Measurements from ENCODE around the gene SCN5A. TPM values are rescaled to one million over a fixed set of nuclear protein-coding genes. Genes with fewer than 3 reads are reported as not detected.
A peak's percentile ranks its signal among the peaks of the same experiment; 100 is the strongest.

The SCN5A gene
- total and polyA plus RNA-seq, 2 of the 8 experiments (the other 6 are each of a cell fraction or from before 2014, with no cell fraction given), result 4.8 to 11.4 TPM

DNA sequence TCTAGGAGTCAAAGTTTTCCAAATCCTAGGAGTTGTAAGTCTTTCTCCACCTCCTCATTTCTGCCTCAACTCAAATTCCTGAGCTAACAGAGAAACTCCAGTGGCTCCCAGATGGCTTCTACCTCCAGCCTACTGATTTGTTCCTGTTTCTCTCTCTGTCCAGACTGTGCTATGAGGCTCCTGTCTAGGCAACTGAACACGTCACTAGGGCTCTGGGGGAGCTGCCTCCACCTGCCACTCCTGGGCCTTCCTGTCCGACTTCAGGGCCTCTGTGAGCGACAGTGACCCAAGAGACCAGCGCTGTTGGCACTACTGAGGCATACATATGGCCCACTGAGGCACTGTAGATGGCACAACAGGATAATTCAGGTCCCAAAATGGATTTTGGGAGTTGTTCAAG lies 82.0 kb downstream of the SCN5A start:
- Histone ChIP-seq H3K4me1 (replicated peaks in 1 of 4; ENCODE audit: control insufficient read depth in 3 of 4, insufficient read depth in 4 of 4, low read length in 3 of 4) (no peaks in the 10 kb centered on the region), H2AFZ (ENCODE audit: low read length) (no peak overlapping the region), H3K56ac (replicated peaks; ENCODE audit: insufficient read length, low read depth, low read length) (no peak overlapping the region), H3K36me3 (ENCODE audit: control insufficient read depth in 2 of 4, insufficient read depth in 4 of 4, low read length in 3 of 4) (no peaks in the 10 kb centered on the region), H3K27ac (ENCODE audit: low read depth, low read length) (no peak overlapping the region), H3K23me2 (ENCODE audit: low read depth, low read length) (no peaks in the 10 kb centered on the region; the same call in 1 of the 2 replicates), H4K91ac (replicated peaks; ENCODE audit: insufficient read length, low read length) (no peak overlapping the region), H4K8ac (ENCODE audit: extremely low read depth, insufficient read depth, low read length) (no peak overlapping the region), H3K4ac (replicated peaks; ENCODE audit: insufficient read length, low read depth, low read length) (no peak overlapping the region), H2AK5ac (ENCODE audit: low read depth, low read length) (no peak overlapping the region), H3K79me1 (ENCODE audit: low read depth, low read length) (no peaks in the 10 kb centered on the region), H2BK15ac (ENCODE audit: low read length) (no peak overlapping the region), H2BK5ac (ENCODE audit: low read depth, low read length) (no peak overlapping the region), H4K20me1 (replicated peaks in 1 of 2; ENCODE audit: control insufficient read depth in 1 of 2, insufficient read depth in 2 of 2, low read length in 2 of 2) (peaks cover 0 to 1% of the 10 kb centered on the region in 2 experiments), H3K23ac (ENCODE audit: insufficient read length) (no peak overlapping the region), H2BK120ac (replicated peaks; ENCODE audit: low read depth, low read length) (no peak overlapping the region), H3K18ac (ENCODE audit: extremely low read depth, low read length) (no peak overlapping the region), H2BK20ac (ENCODE audit: low read length) (no peak overlapping the region), H4K5ac (ENCODE audit: insufficient read length, low read depth, low read length) (no peak overlapping the region), H3K79me2 (ENCODE audit: control insufficient read depth in 1 of 2, insufficient read depth in 2 of 2, low read length in 2 of 2) (no peaks in the 10 kb centered on the region), H2BK12ac (ENCODE audit: low read depth, low read length) (no peak overlapping the region), H3K4me3 (ENCODE audit: extremely low read depth in 1 of 4, insufficient read depth in 2 of 4, low read depth in 3 of 4, low read length in 4 of 4) (no peak overlapping the region), H3K27me3 (replicated peaks in 1 of 4; ENCODE audit: control insufficient read depth in 3 of 4, extremely low read depth in 1 of 4, insufficient read depth in 3 of 4, low read length in 3 of 4) (no peaks in the 10 kb centered on the region), H3K14ac (ENCODE audit: insufficient read length) (no peak overlapping the region), H3K9me3 (ENCODE audit: insufficient read depth in 2 of 2, low read depth in 1 of 2, low read length in 1 of 2) (no peaks in the 10 kb centered on the region), H3K9ac (replicated peaks in 1 of 4; ENCODE audit: extremely low read depth in 1 of 4, low read depth in 3 of 4, low read length in 3 of 4) (no peak overlapping the region), H3K4me2 (ENCODE audit: insufficient read depth in 1 of 2, low read depth in 2 of 2, low read length in 2 of 2) (no peak overlapping the region)
- POLR2A ChIA-PET (ENCODE audit: partially characterized antibody), result no interaction called here
- 80% methylated on average over 4 of the region's 4 CpGs; no CpG with 5 or more reads in 1 of the 2 experiments for WGBS, 2 experiments (ENCODE audit: extremely low coverage in 1 of 2, insufficient coverage in 1 of 2, insufficient read length in 1 of 2, insufficient replicate concordance in 2 of 2, low coverage in 1 of 2, low lambda C conversion rate in 2 of 2, missing lambda C conversion rate in 1 of 2)
- FAIRE-seq (no peak), DNase-seq (ENCODE audit: low read depth in 1 of 2, low spot score in 2 of 2) (peak in 1 of 2 experiments; percentile 33)
- TF ChIP-seq RBBP5 (IDR thresholded peaks at IDR 0.05; ENCODE audit: borderline replicate concordance, low read depth, low read length) (no peak), CTCF (IDR thresholded peaks at IDR 0.05; ENCODE audit: control extremely low read depth in 1 of 3, insufficient read depth in 1 of 3, low read depth in 1 of 3, low read length in 3 of 3) (no peak), TAF1 (IDR thresholded peaks at IDR 0.05; ENCODE audit: low read depth, low read length) (no peak), RFX5 (IDR thresholded peaks at IDR 0.05; ENCODE audit: borderline replicate concordance, low read depth, low read length) (no peak), BACH1 (IDR thresholded peaks at IDR 0.05; ENCODE audit: low read length) (no peak)
- CTCF ChIA-PET (ENCODE audit: partially characterized antibody), result interaction anchor here (0.6 to 1.4 kb wide), 4 partner anchors 19 to 126 kb away, joined by 3 to 4 read pairs (median 3); no protein-coding TSS in a partner anchor
